Epithelial cell of proximal tubule (primary cell): ENCODE measurements around the gene MCF2L. TPM values are rescaled to one million over a fixed set of nuclear protein-coding genes. Genes with fewer than 3 reads are reported as not detected.

Experiments
- DNase-seq: peaks from one replicate; pipeline ENCODE4 v3.0.0-alpha.2; 2011; ENCODE audit warnings: low read depth
- H3K4me3 ChIP-seq: 2 replicates; pipeline ENCODE4 v1.5.1; 2011; ENCODE audit warnings: low read depth, mild to moderate bottlenecking, low read length
- total RNA-seq: library from RNA; depleted of rRNA; stranded (reverse); fragments of >200 nt; gene quantifications from 2 replicates; pipeline ENCODE4 v1.2.3, GENCODE V29; 2015
- TF ChIP-seq, protein P1 (sequence below): conservative IDR thresholded peaks from 2 replicates; pipeline ENCODE4 v1.5.1; 2012; ENCODE audit warnings: low read depth, mild to moderate bottlenecking, low read length

Gene MCF2L
- total RNA-seq, 1 donor from 2014 or later = 10.8 TPM

DNA sequence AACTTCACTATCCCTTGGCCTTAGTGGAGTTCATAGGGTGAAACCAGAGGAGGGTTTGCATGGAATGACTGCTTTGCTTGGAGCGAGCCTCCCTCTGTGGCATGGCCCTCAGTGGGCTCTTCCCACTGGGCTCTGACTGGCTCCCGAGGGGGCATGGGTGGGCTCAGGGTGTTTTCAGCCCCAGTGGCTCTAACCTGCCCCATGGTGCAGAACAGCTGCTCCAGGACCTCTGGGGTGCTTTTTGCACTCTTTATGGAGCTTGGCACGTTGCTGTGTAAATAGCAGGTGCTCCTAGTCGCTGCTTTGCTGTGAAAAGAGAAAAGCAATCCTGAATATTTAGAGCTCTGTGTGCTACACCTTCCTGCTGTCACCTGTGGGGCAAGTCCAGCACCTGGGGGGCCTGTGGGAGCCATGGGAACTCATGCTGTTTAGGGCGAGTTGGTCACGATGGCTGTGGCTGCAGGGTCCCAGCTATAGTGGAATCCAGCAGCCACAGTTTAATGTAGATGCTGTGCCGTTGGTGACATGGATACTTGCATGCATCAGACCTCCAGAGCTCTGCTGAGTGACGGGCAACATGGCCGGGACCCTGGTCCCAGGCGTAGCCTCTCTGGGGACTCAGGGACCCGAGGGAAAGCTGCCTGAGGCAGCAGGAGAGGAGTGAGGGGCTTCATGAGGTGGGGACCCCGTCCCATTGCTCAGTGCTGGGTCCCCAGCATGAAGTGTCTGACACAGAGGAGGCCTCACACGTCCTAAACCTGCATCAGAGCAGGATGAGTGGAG, 14.3 kb upstream of the MCF2L start:
- DNase-seq = no peak
- H3K4me3 ChIP-seq = no peak overlapping the region
- TF ChIP-seq, protein P1, sequence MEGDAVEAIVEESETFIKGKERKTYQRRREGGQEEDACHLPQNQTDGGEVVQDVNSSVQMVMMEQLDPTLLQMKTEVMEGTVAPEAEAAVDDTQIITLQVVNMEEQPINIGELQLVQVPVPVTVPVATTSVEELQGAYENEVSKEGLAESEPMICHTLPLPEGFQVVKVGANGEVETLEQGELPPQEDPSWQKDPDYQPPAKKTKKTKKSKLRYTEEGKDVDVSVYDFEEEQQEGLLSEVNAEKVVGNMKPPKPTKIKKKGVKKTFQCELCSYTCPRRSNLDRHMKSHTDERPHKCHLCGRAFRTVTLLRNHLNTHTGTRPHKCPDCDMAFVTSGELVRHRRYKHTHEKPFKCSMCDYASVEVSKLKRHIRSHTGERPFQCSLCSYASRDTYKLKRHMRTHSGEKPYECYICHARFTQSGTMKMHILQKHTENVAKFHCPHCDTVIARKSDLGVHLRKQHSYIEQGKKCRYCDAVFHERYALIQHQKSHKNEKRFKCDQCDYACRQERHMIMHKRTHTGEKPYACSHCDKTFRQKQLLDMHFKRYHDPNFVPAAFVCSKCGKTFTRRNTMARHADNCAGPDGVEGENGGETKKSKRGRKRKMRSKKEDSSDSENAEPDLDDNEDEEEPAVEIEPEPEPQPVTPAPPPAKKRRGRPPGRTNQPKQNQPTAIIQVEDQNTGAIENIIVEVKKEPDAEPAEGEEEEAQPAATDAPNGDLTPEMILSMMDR = no peak

GRCh38 chr13:112955271-112955937, 13.6 kb upstream of the MCF2L start:
- H3K4me3 ChIP-seq = no peak overlapping the region
- DNase-seq = no peak
- TF ChIP-seq, protein P1 = no peak

- H3K4me3 ChIP-seq = no peak overlapping the region
- DNase-seq = no peak
- TF ChIP-seq, protein P1 = no peak
Measured at GRCh38 chr13:112955956-112956355, 13.1 kb upstream of the MCF2L start.

DNA sequence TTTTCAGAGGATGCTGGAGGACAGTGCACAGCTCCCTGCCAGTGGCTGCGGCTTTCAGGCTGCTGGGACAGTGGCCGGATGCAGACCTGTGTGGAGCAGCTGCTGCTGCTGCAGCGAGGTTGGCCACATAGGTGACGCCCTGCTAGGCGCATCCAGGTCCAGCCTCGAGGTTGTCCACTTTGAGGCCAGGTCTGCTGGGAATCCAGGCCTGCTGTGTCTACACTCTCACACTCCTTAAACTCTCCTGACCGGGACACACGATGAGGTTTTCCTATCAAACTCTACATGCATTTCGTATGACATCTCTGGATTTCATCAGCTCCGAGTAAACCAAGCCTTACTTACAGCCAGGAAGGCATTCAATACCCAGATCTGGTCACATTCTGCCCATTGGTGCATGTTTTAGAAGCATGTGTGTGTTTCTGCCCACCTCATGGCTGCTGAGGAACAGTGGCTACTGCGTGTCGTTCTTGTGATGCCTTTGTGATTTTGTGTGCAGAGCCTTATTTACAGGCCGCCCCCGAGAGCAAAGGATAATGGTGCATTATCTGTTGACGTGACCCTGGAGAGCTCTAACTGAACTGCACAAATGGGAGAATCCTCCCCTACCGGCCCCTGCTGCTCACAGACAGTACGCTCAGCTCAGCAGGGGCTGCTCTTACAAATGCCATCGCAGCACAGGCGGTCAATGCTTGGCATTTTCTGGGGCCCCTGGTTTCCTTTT, 12.3 kb upstream of the MCF2L start:
- TF ChIP-seq, protein P1 = no peak
- H3K4me3 ChIP-seq = no peak overlapping the region
- DNase-seq = no peak

GRCh38 chr13:112957295-112957677, 11.7 kb upstream of the MCF2L start:
- TF ChIP-seq, protein P1 = no peak
- no peak for DNase-seq
- H3K4me3 ChIP-seq = no peak overlapping the region

DNA sequence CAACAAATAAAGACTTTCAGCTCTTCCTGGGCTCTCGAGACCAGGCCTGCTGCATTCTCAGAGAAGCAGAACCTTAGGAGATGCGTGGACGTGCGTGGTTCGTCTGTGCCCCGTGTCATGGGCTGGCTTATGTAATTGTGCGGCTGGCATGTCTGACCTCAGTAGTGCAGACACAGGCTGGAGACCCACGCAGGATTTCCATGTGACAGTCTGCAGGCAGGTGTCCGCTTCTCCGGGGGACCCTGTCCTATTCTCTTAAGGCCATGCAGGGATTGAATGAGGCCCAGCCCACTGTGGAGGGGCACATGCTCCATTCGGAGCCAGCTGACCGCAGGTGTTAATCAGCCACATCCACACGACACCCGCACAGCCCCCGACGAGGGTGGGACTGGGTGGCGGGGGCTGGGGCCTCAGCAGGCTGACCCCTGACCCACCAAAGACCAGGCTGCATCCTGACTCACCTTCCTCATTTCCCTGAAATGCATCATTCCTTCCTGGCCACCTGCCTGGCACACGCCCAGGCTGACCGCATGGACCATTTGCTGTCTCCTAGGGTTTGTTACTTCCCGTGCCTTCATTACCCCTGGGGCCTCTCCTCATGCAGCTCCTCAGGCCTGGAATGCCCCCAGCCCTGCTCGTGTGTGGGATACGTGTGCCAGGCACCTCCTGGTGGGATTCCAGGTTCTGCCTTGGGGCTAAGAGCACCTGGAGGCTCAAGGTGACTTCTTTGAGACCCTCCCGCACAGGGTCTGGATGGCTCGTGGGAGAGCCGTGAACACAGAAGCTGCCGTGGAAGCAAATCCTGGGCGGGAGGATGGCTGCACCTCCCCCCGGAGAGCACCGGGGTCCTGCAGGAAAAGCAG, 10.7 kb upstream of the MCF2L start:
- TF ChIP-seq, protein P1 = no peak
- no peak overlapping the region for H3K4me3 ChIP-seq
- no peak for DNase-seq
